Subcutaneous adipose tissue (tissue), 4 donors: ENCODE data around the gene COL19A1. TPM values are rescaled to one million over a fixed set of nuclear protein-coding genes. Genes with fewer than 3 reads are reported as not detected.

Source experiments
- CTCF ChIP-seq: fragments of 450-650 bp; IDR thresholded peaks from one replicate; pipeline ENCODE4 v1.5.1; 2016; ENCODE audit warnings: low read depth, mild to moderate bottlenecking, control low read depth, antibody characterized with exemption, moderate library complexity
- total RNA-seq, 4 donors: library from RNA; depleted of rRNA; stranded (reverse); fragments of >200 nt; gene quantifications; one replicate each; pipeline ENCODE4 v1.1.0, GENCODE V29; 2016

Gene COL19A1
- total RNA-seq, 4 donors from 2014 or later, result not detected

GRCh38 chr6:69825904-69826303 is 40.5 kb upstream of the COL19A1 start:
- no peak for TF ChIP-seq CTCF

GRCh38 chr6:69827276-69827893 is 39.0 kb upstream of the COL19A1 start:
- no peak for TF ChIP-seq CTCF

- no peak for TF ChIP-seq CTCF
Observed at GRCh38 chr6:69832558-69832957, 33.8 kb upstream of the COL19A1 start.

GRCh38 chr6:69835414-69836179 is 30.8 kb upstream of the COL19A1 start:
- no peak for TF ChIP-seq CTCF

GRCh38 chr6:69841862-69842261 is 24.5 kb upstream of the COL19A1 start:
- TF ChIP-seq CTCF, result no peak

GRCh38 chr6:69843189-69843588 is 23.2 kb upstream of the COL19A1 start:
- no peak for TF ChIP-seq CTCF

GRCh38 chr6:69846312-69846711 is 20.0 kb upstream of the COL19A1 start:
- no peak for TF ChIP-seq CTCF
